OCI-LY1 (cell line): ENCODE results near the gene ZNF699.
A peak's percentile ranks its signal among the peaks of the same experiment; 100 is the strongest.

ENCODE experiments used
- H2AFZ ChIP-seq: fragments of 200-600 bp; sonication (generic), shearing (Covaris generic); 2 replicates; pipeline ENCODE4 v1.6.0; 2014; ENCODE audit warnings: antibody characterized with exemption, mild to moderate bottlenecking, low read length
- H3F3A ChIP-seq: fragments of 200-600 bp; sonication (generic), shearing (Covaris generic); 2 replicates; pipeline ENCODE4 v1.6.0; 2014; ENCODE audit warnings: mild to moderate bottlenecking, antibody characterized with exemption, low read length, moderate library complexity; ENCODE audit not compliant: insufficient read depth
- H3K27ac ChIP-seq: fragments of 200-600 bp; sonication (generic); 2 replicates; pipeline ENCODE4 v1.5.1; 2014; ENCODE audit warnings: low read length, mixed run types, mild to moderate bottlenecking, low read depth; ENCODE audit not compliant: poor library complexity, severe bottlenecking
- H3K27me3 ChIP-seq: fragments of 200-600 bp; sonication (generic); 2 replicates; pipeline ENCODE4 v1.6.0; 2014; ENCODE audit warnings: antibody characterized with exemption, mild to moderate bottlenecking, low read length, moderate library complexity; ENCODE audit not compliant: insufficient read depth
- H3K36me3 ChIP-seq: fragments of 200-600 bp; sonication (generic); 2 replicates; pipeline ENCODE4 v1.6.1; 2014; ENCODE audit warnings: mild to moderate bottlenecking, antibody characterized with exemption, low read length, moderate library complexity, mixed read lengths; ENCODE audit not compliant: insufficient read depth
- H3K4me1 ChIP-seq: fragments of 200-600 bp; sonication (generic); 2 replicates; pipeline ENCODE4 v1.5.1; 2014; ENCODE audit warnings: mild to moderate bottlenecking, low read length, moderate library complexity; ENCODE audit not compliant: insufficient read depth, severe bottlenecking
- H3K4me2 ChIP-seq: fragments of 200-600 bp; sonication (generic), shearing (Covaris generic); 2 replicates; pipeline ENCODE4 v1.6.1; 2014; ENCODE audit warnings: low read length
- H3K4me3 ChIP-seq: fragments of 200-600 bp; sonication (generic); 2 replicates; pipeline ENCODE4 v1.5.1; 2014; ENCODE audit warnings: low read length, low read depth, mild to moderate bottlenecking, mixed read lengths; ENCODE audit not compliant: poor library complexity, severe bottlenecking
- H3K79me2 ChIP-seq: fragments of 200-600 bp; shearing (Covaris generic); 2 replicates; pipeline ENCODE4 v1.6.1; 2016; ENCODE audit warnings: mixed run types, low read length, mixed read lengths; ENCODE audit not compliant: insufficient read depth
- H3K9ac ChIP-seq: fragments of 200-600 bp; sonication (generic), shearing (Covaris generic); 2 replicates; pipeline ENCODE4 v1.6.1; 2014; ENCODE audit warnings: mild to moderate bottlenecking, low read length, mixed read lengths
- H3K9me2 ChIP-seq: fragments of 200-600 bp; sonication (generic), shearing (Covaris generic); 2 replicates; pipeline ENCODE4 v1.6.1; 2014; ENCODE audit warnings: low read depth, mild to moderate bottlenecking, low read length, mixed read lengths
- H3K9me3 ChIP-seq: fragments of 200-600 bp; shearing (Covaris generic); 2 replicates; pipeline ENCODE4 v1.6.1; 2014; ENCODE audit warnings: low read length, mixed read lengths
- H4K20me1 ChIP-seq: fragments of 200-600 bp; sonication (generic), shearing (Covaris generic); 2 replicates; pipeline ENCODE4 v1.6.0; 2016; ENCODE audit warnings: mild to moderate bottlenecking, low read length; ENCODE audit not compliant: insufficient read depth
- EZH2 ChIP-seq: fragments of 200-600 bp; sonication (generic), shearing (Covaris generic); IDR thresholded peaks from 2 replicates; pipeline ENCODE4 v1.8.0; 2017; ENCODE audit warnings: borderline replicate concordance, mixed run types, mild to moderate bottlenecking, antibody characterized with exemption, low read length, moderate library complexity, mixed read lengths
- TF ChIP-seq, protein P1 (sequence below): fragments of 200-600 bp; sonication (generic), shearing (Covaris generic); IDR thresholded peaks from 2 replicates; pipeline ENCODE4 v1.5.1; 2017; ENCODE audit warnings: mild to moderate bottlenecking, antibody characterized with exemption, low read length, moderate library complexity, mixed read lengths

The ZNF699 gene

DNA sequence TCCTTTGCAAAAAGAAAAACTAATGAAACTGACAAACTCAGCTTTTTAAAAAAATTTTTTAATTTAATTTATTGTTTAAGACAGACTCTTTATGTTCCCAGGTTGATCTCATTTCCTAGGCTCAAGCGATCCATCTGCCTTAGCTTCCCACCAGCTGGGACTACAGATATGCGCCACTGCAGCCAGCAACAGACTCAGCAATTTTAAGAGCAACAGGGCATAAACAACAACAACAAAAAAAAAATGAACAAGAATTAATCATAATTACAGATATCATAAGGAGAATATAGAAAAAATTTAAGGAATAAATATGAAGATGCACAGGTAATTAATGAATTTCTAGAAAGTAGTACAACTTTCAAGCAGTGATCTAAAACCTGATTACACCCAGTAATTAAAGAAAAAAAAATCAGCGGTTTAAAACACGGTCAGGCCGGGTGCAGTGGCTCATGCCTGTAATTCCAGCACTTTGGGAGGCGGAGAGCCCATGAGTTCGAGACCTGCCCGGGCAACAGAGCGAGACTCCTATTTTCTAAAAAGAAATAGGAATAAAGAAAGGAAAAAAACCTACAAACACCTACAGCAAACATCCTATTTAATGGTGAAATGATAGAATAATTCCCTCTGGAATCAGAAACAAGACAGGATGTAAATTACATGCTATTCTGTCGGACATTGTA is 1.4 kb downstream of the ZNF699 start:
- TF ChIP-seq EZH2: no peak
- TF ChIP-seq, protein P1, sequence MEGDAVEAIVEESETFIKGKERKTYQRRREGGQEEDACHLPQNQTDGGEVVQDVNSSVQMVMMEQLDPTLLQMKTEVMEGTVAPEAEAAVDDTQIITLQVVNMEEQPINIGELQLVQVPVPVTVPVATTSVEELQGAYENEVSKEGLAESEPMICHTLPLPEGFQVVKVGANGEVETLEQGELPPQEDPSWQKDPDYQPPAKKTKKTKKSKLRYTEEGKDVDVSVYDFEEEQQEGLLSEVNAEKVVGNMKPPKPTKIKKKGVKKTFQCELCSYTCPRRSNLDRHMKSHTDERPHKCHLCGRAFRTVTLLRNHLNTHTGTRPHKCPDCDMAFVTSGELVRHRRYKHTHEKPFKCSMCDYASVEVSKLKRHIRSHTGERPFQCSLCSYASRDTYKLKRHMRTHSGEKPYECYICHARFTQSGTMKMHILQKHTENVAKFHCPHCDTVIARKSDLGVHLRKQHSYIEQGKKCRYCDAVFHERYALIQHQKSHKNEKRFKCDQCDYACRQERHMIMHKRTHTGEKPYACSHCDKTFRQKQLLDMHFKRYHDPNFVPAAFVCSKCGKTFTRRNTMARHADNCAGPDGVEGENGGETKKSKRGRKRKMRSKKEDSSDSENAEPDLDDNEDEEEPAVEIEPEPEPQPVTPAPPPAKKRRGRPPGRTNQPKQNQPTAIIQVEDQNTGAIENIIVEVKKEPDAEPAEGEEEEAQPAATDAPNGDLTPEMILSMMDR: no peak
- H3K9me3 ChIP-seq: peaks cover 7% of the 10 kb centered on the region; the same call in 1 of the 2 replicates
- H3K79me2 ChIP-seq: peaks cover 6% of the 10 kb centered on the region; the same call in 1 of the 2 replicates
- peak overlapping the region; percentile 84 for H3K4me3 ChIP-seq
- H3K27ac ChIP-seq: no peak overlapping the region
- H3K9ac ChIP-seq: peak overlapping the region; percentile 86
- no peaks in the 10 kb centered on the region for H3K27me3 ChIP-seq
- H3K36me3 ChIP-seq: peaks cover 13% of the 10 kb centered on the region
- H2AFZ ChIP-seq: no peak overlapping the region
- no peaks in the 10 kb centered on the region for H4K20me1 ChIP-seq
- H3K9me2 ChIP-seq: no peaks in the 10 kb centered on the region
- peaks cover 13% of the 10 kb centered on the region for H3K4me1 ChIP-seq
- H3K4me2 ChIP-seq: peak overlapping the region; percentile 73
- no peaks in the 10 kb centered on the region for H3F3A ChIP-seq

- Histone ChIP-seq H2AFZ (no peak overlapping the region), H3K4me3 (no peak overlapping the region), H3K27ac (no peak overlapping the region), H4K20me1 (no peaks in the 10 kb centered on the region), H3F3A (no peaks in the 10 kb centered on the region), H3K4me2 (no peak overlapping the region), H3K9ac (no peak overlapping the region), H3K9me2 (no peaks in the 10 kb centered on the region), H3K27me3 (no peaks in the 10 kb centered on the region), H3K36me3 (peaks cover 31% of the 10 kb centered on the region), H3K9me3 (peaks cover 7% of the 10 kb centered on the region; the same call in 1 of the 2 replicates), H3K79me2 (peaks cover 6% of the 10 kb centered on the region; the same call in 1 of the 2 replicates), H3K4me1 (peaks cover 13% of the 10 kb centered on the region)
- TF ChIP-seq EZH2: no peak
- TF ChIP-seq, protein P1: no peak
These were observed 3.2 kb downstream of the ZNF699 start for GRCh38 chr19:9306443-9306842.

- H3K4me3 ChIP-seq: no peak overlapping the region
- H3K9me2 ChIP-seq: no peaks in the 10 kb centered on the region
- no peaks in the 10 kb centered on the region for H3K4me1 ChIP-seq
- H2AFZ ChIP-seq: no peak overlapping the region
- no peaks in the 10 kb centered on the region for H4K20me1 ChIP-seq
- no peak overlapping the region for H3K27ac ChIP-seq
- no peaks in the 10 kb centered on the region for H3F3A ChIP-seq
- TF ChIP-seq, protein P1: no peak
- no peak for TF ChIP-seq EZH2
- H3K36me3 ChIP-seq: peaks cover 78% of the 10 kb centered on the region
- peaks cover 40% of the 10 kb centered on the region for H3K9me3 ChIP-seq
- H3K4me2 ChIP-seq: no peak overlapping the region
- no peaks in the 10 kb centered on the region for H3K27me3 ChIP-seq
- H3K79me2 ChIP-seq: no peaks in the 10 kb centered on the region
- H3K9ac ChIP-seq: no peak overlapping the region
These were observed 13.3 kb downstream of the ZNF699 start for GRCh38 chr19:9296336-9296735.
